ENCODE results near the gene ADCY4.

Gene ADCY4

DNA sequence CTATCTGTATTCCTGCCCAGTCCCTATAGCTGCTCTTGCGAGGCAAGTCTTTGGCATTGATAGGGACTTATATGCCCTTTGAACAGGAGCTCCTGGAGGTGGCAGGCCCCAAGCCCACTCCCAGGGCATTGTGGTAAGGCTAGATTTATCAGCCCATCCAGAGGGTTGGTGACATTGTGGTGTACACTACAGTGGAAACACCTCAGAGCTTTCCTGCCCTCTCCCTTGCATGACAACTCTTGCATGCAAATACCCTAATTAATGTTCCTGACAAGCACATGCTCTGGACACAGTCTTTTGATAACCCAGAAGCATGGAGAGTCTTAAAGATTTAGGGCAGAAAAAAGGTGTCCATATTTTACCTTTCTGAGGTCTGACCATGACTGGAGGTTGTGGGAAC is 5.7 kb upstream of the ADCY4 start:
- TF ChIP-seq OSR1 (CRISPR knock-in tag; IDR thresholded peaks at IDR 0.05), result no peak
- TF ChIP-seq, protein P1, sequence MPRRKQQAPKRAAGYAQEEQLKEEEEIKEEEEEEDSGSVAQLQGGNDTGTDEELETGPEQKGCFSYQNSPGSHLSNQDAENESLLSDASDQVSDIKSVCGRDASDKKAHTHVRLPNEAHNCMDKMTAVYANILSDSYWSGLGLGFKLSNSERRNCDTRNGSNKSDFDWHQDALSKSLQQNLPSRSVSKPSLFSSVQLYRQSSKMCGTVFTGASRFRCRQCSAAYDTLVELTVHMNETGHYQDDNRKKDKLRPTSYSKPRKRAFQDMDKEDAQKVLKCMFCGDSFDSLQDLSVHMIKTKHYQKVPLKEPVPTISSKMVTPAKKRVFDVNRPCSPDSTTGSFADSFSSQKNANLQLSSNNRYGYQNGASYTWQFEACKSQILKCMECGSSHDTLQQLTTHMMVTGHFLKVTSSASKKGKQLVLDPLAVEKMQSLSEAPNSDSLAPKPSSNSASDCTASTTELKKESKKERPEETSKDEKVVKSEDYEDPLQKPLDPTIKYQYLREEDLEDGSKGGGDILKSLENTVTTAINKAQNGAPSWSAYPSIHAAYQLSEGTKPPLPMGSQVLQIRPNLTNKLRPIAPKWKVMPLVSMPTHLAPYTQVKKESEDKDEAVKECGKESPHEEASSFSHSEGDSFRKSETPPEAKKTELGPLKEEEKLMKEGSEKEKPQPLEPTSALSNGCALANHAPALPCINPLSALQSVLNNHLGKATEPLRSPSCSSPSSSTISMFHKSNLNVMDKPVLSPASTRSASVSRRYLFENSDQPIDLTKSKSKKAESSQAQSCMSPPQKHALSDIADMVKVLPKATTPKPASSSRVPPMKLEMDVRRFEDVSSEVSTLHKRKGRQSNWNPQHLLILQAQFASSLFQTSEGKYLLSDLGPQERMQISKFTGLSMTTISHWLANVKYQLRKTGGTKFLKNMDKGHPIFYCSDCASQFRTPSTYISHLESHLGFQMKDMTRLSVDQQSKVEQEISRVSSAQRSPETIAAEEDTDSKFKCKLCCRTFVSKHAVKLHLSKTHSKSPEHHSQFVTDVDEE (CRISPR knock-in tag; IDR thresholded peaks at IDR 0.05), result no peak
- TF ChIP-seq BACH2 (CRISPR knock-in tag; IDR thresholded peaks at IDR 0.05; ENCODE audit: borderline replicate concordance), result no peak
- no peak for TF ChIP-seq TOX (CRISPR knock-in tag; IDR thresholded peaks at IDR 0.05; ENCODE audit: borderline replicate concordance)
- ATAC-seq, result no peak

DNA sequence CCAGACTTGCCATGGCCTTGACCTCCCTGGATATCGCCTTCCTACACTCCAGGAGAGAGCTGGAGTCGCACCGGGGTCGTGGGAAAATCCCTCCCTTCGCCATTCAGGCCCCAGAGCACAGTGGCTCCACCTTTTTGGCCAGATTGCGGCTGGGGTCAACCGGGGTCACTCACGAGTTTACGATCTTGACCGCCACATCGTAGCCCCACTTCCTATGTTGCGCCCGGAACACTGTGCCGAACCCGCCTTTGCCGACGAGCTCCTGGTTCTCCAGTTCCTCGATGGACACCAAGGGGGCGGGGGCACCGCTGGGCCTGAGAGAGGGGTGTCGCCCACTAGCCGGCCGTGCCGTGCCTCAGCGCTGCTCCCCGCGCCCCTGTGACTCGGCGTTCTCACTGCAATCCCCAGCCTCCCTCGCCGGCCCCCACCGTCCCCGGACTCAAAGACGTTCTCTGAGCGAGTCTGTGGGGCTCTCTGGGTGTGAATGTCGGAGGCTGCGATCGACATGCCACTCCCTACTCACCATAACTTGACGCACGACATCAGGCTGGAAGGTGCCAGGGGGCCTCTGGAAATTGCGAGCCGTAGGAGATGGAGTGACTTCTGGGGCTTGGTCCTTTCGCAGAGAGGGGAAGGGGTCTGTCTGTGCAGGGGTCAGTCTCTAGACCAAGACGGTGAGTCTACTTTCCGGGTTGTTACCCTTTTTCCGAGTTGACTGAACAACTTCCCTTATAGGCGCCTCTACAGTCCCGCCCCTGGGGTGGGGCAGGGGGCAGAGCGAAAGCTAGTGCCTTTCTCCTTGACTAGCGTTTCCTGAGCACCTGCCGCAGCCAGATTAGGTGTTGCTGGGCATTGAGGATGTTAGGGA is 4.6 kb upstream of the ADCY4 start, which contains the start of gene RIPK3:
TSS of gene RIPK3 (minus strand) at position 708 of the 868 bp plus-strand sequence. CDS start at position 543, 165 bp downstream.
- TF ChIP-seq ZC3H10 (CRISPR knock-in tag; IDR thresholded peaks at IDR 0.05) (no peak), TCF4 (CRISPR knock-in tag; IDR thresholded peaks at IDR 0.05; ENCODE audit: borderline replicate concordance) (no peak), TOX (CRISPR knock-in tag; IDR thresholded peaks at IDR 0.05; ENCODE audit: borderline replicate concordance) (no peak), ARNTL (CRISPR knock-in tag; IDR thresholded peaks at IDR 0.05; ENCODE audit: borderline replicate concordance, low read depth) (no peak), ZNF70 (CRISPR knock-in tag; IDR thresholded peaks at IDR 0.05) (no peak), ZNF565 (CRISPR knock-in tag; conservative IDR thresholded peaks at IDR 0.05; ENCODE audit: low read depth) (no peak), RARB (CRISPR knock-in tag; IDR thresholded peaks at IDR 0.05) (no peak), ISL1 (CRISPR knock-in tag; IDR thresholded peaks at IDR 0.05) (no peak)
- TF ChIP-seq, protein P2, sequence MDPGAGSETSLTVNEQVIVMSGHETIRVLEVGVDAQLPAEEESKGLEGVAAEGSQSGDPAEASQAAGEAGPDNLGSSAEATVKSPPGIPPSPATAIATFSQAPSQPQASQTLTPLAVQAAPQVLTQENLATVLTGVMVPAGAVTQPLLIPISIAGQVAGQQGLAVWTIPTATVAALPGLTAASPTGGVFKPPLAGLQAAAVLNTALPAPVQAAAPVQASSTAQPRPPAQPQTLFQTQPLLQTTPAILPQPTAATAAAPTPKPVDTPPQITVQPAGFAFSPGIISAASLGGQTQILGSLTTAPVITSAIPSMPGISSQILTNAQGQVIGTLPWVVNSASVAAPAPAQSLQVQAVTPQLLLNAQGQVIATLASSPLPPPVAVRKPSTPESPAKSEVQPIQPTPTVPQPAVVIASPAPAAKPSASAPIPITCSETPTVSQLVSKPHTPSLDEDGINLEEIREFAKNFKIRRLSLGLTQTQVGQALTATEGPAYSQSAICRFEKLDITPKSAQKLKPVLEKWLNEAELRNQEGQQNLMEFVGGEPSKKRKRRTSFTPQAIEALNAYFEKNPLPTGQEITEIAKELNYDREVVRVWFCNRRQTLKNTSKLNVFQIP (CRISPR knock-in tag; IDR thresholded peaks at IDR 0.05; ENCODE audit: borderline replicate concordance, low read depth), result no peak
- TF ChIP-seq, protein P3, sequence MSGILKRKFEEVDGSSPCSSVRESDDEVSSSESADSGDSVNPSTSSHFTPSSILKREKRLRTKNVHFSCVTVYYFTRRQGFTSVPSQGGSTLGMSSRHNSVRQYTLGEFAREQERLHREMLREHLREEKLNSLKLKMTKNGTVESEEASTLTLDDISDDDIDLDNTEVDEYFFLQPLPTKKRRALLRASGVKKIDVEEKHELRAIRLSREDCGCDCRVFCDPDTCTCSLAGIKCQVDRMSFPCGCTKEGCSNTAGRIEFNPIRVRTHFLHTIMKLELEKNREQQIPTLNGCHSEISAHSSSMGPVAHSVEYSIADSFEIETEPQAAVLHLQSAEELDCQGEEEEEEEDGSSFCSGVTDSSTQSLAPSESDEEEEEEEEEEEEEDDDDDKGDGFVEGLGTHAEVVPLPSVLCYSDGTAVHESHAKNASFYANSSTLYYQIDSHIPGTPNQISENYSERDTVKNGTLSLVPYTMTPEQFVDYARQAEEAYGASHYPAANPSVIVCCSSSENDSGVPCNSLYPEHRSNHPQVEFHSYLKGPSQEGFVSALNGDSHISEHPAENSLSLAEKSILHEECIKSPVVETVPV (CRISPR knock-in tag; IDR thresholded peaks at IDR 0.05), result no peak
- ATAC-seq, result no peak

DNA sequence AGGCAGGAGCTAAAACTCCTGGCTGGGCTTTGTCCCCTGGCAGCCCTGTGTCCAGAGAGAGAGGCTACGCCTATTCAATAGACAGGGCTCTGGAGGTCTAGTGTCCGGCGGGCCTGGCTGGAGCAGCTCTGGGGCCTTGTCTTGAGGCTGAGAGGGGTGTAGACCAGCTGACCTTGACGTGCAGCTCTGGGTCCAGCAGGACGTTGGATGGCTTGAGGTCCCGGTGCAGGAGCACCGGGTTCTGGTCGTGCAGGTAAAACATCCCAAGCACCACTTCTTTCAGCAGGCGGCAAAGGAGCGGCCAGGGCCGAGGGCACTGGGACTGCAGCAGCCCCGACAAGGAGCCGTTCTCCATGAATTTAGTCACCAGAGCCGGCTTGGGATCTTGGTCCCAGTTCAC is 4.0 kb upstream of the ADCY4 start:
- TF ChIP-seq TCF4 (CRISPR knock-in tag; IDR thresholded peaks at IDR 0.05; ENCODE audit: borderline replicate concordance) (no peak), ISL1 (CRISPR knock-in tag; IDR thresholded peaks at IDR 0.05) (no peak), ESRRG (CRISPR knock-in tag; IDR thresholded peaks at IDR 0.05) (no peak), SNAI2 (CRISPR knock-in tag; IDR thresholded peaks at IDR 0.05) (no peak), ARNTL (CRISPR knock-in tag; IDR thresholded peaks at IDR 0.05; ENCODE audit: borderline replicate concordance, low read depth) (no peak)
- TF ChIP-seq, protein P3 (CRISPR knock-in tag; IDR thresholded peaks at IDR 0.05), result no peak
- no peak for ATAC-seq

DNA sequence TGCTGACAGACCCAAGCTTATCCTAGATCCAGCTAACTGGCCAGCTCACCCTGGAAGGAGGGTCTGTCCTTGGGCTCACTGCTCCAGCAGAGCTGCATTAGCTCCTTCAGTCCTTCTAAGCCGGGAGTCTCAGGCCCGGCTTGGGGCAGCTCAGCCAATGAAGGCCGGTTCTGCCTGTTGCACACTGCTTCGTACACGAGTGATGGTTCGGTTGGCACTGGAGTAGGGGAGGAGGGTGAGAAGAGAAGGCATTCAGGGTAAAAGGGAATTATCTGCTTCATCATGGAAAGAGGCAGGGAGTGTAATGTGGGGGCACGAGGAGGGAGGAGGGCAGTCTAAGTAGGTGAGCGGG is 2.9 kb upstream of the ADCY4 start:
- ATAC-seq, result no peak
- TF ChIP-seq PPARA (CRISPR knock-in tag; IDR thresholded peaks at IDR 0.05; ENCODE audit: borderline replicate concordance) (no peak), RARB (CRISPR knock-in tag; IDR thresholded peaks at IDR 0.05) (no peak), TCF4 (CRISPR knock-in tag; IDR thresholded peaks at IDR 0.05; ENCODE audit: borderline replicate concordance) (no peak), BACH2 (CRISPR knock-in tag; IDR thresholded peaks at IDR 0.05; ENCODE audit: borderline replicate concordance) (no peak), GLIS3 (CRISPR knock-in tag; IDR thresholded peaks at IDR 0.05) (no peak), ZNF70 (CRISPR knock-in tag; IDR thresholded peaks at IDR 0.05) (no peak)
- TF ChIP-seq, protein P4, sequence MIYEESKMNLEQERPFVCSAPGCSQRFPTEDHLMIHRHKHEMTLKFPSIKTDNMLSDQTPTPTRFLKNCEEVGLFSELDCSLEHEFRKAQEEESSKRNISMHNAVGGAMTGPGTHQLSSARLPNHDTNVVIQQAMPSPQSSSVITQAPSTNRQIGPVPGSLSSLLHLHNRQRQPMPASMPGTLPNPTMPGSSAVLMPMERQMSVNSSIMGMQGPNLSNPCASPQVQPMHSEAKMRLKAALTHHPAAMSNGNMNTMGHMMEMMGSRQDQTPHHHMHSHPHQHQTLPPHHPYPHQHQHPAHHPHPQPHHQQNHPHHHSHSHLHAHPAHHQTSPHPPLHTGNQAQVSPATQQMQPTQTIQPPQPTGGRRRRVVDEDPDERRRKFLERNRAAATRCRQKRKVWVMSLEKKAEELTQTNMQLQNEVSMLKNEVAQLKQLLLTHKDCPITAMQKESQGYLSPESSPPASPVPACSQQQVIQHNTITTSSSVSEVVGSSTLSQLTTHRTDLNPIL (CRISPR knock-in tag; IDR thresholded peaks at IDR 0.05; ENCODE audit: low read depth), result no peak
- TF ChIP-seq, protein P2 (CRISPR knock-in tag; IDR thresholded peaks at IDR 0.05; ENCODE audit: borderline replicate concordance, low read depth), result no peak

Data from SK-N-SH treated with all-trans-retinoic acid at 6 μM for 48 hours (cell line).